Cerebellar cortex (tissue), 1 donor: ENCODE data around the gene HSPA1B.
"Not testable (repeated sequence)": the region's sequence is repeated elsewhere in the genome, so short reads cannot be mapped to it uniquely, and the experiment has no call there.

Source experiments
- DNase-seq: peaks from one replicate; pipeline ENCODE4 v3.0.0-alpha.2; 2015; ENCODE audit warnings: low spot score

The HSPA1B gene

GRCh38 chr6:31859923-31860322, 32.4 kb downstream of the HSPA1B start:
- no peak for DNase-seq

GRCh38 chr6:31860349-31860748, 32.8 kb downstream of the HSPA1B start:
- DNase-seq: no peak

GRCh38 chr6:31861150-31861549, 33.6 kb downstream of the HSPA1B start:
- DNase-seq: no peak

GRCh38 chr6:31861919-31862343, 34.4 kb downstream of the HSPA1B start:
- DNase-seq: no peak

- peak; percentile 100 for DNase-seq
Observed at GRCh38 chr6:31862344-31863235, 35.1 kb downstream of the HSPA1B start, which contains the start of gene NEU1. TSS of gene NEU1 (minus strand) at chr6:31862821. CDS start at chr6:31862776, 45 bp downstream.

- DNase-seq: not testable (repeated sequence)
Observed at GRCh38 chr6:31864123-31864562, 36.6 kb downstream of the HSPA1B start.

- DNase-seq: no peak
Observed at GRCh38 chr6:31864818-31865204, 37.3 kb downstream of the HSPA1B start.

GRCh38 chr6:31865205-31866118, 37.9 kb downstream of the HSPA1B start:
- no peak for DNase-seq

- DNase-seq: not testable (repeated sequence)
Observed at GRCh38 chr6:31868658-31868971, 41.1 kb downstream of the HSPA1B start.

- no peak for DNase-seq
Observed at GRCh38 chr6:31869343-31869742, 41.8 kb downstream of the HSPA1B start.

- no peak for DNase-seq
Observed at GRCh38 chr6:31870385-31870921, 42.9 kb downstream of the HSPA1B start.

- no peak for DNase-seq
Observed at GRCh38 chr6:31871046-31871659, 43.6 kb downstream of the HSPA1B start.

- no peak for DNase-seq
Observed at GRCh38 chr6:31874084-31874670, 46.6 kb downstream of the HSPA1B start.

GRCh38 chr6:31874836-31875572, 47.5 kb downstream of the HSPA1B start:
- no peak for DNase-seq

- DNase-seq: no peak
Observed at GRCh38 chr6:31875877-31876276, 48.3 kb downstream of the HSPA1B start.

GRCh38 chr6:31876357-31876756, 48.8 kb downstream of the HSPA1B start:
- DNase-seq: no peak

GRCh38 chr6:31877125-31877650, 49.6 kb downstream of the HSPA1B start:
- DNase-seq: no peak

- no peak for DNase-seq
Observed at GRCh38 chr6:31877651-31878161, 50.2 kb downstream of the HSPA1B start.

- no peak for DNase-seq
Observed at GRCh38 chr6:31878222-31878621, 50.7 kb downstream of the HSPA1B start.

- DNase-seq: no peak
Observed at GRCh38 chr6:31878726-31879125, 51.2 kb downstream of the HSPA1B start, which contains the start of gene SLC44A4. TSS of gene SLC44A4 (minus strand) at chr6:31878997. CDS start at chr6:31878980, 17 bp downstream.
